A549 treated with AZD9567 at 1 μM for 4 hours (cell line): ENCODE data around the gene CTNNBIP1. TPM values are rescaled to one million over a fixed set of nuclear protein-coding genes. Genes with fewer than 3 reads are reported as not detected.

ENCODE experiments used
- total RNA-seq: library from RNA; stranded (reverse); fragments of 200-300 nt; extraction: Qiagen RNA extraction; gene quantifications from 5 replicates; pipeline ENCODE4 v1.2.3, GENCODE V29; 2022; ENCODE audit not compliant: insufficient read depth

CTNNBIP1 gene, protein sequence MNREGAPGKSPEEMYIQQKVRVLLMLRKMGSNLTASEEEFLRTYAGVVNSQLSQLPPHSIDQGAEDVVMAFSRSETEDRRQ
- 3.9 to 10.4 TPM (median 9.0 TPM) in 5 replicates for total RNA-seq

DNA sequence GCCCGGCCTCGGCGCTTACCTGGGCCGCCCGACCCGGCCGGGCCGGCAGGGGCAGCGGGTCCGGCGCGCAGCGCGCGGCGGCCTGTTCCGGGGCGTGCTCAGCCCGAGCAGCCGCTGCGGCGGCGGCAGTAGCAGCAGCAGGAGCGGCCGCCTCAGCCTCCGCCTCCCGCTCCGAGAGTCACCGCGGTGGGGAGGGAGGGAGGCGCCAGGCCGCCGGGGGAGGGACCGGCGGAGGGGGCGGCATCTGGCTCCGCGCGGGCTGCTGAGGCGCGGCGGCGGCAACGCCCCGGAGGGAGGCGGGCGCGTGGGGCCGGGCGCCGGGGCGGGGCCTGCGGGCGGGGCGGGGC is at the start of gene CTNNBIP1:
Gene CTNNBIP1 (minus strand): TSS at position 194 of the 347 bp plus-strand sequence. CDS start 38,205 bp downstream, outside the sequence.

DNA sequence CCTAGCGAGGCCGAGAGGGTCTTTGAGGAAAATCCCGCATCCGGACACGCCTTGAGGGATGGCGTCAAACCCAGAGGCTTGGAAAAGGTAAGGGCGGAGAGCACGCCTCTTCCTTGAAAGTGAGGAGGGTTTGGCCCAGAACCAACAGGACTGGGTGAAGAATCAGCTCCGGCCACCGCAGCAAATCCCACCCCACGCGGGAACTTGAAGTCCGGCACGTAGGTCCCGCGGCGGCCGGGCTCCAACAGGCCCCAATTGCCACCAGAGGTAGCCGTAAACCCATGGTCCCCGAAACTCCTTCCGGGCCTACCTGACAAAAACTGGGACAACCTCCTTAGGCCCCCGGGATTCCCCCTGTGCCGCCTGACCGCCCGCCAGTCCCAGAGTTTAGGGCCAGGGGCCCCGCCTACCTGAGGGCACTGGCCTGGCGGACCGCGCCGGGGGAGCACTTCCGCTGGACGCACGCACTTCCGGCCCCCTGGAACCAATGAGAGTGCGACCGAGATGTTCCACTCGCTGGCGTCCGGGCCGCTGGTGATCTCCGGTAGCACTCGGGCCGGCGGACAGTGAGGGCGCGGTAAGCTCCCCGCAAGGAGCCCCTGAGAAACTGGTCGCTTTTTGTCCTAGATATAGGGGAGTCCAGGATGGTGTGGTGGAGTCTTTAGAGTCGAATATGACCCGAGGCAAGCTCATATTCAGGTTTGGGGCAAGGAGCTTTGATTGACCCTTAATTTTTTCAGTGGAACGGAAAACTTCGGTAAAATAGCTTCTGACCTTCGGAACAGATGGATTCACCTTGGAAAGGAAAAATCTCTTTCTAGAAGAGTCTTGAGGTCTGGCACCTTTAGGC is 33.1 kb upstream of the CTNNBIP1 start, which contains the start of the genes LZIC and NMNAT1:
Gene LZIC (minus strand): TSS at position 453 of the 850 bp plus-strand sequence. CDS start 6,772 bp downstream, outside the sequence.
Gene NMNAT1 (plus strand): TSS at position 537 of the 850 bp plus-strand sequence. CDS start 28,599 bp downstream, outside the sequence.

DNA sequence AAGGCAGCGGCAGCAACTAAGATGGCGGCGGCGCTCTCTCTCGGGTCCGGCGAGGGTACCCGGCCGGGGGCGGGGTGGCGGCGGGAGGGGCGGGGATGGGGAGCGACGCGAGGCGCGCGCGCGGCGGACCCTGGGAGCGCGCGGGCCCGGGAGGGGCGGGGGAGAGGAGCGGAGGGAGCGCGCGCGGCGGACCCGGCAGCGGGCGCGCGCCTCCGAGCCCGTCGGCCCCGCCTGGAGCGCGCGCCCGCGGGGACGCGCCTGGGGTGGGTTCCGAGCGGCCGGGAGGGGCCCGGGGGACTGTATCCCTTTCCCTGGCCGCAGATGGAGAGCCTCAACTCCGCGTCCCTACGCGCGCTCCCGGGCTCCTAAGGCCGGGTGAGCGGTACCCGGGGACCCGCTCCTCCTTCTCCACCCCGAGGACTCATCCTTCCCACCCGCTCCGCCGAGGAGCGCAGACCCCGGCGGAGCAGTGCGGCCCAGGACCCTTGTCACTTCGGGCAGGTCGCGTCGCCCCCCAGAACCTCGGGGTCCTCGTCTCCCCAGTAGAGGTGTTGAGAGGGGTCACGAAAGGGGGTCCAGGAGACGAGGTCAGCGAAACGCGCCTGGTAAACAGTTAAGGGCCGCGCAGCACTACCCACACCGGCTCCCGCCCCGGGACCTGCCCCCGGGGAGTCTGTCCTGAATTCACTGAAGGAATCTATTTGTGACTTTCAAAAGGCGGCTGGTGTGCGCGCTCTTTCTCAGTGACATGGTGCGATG is 85.9 kb downstream of the CTNNBIP1 start, which contains the start of gene CLSTN1:
Gene CLSTN1 (minus strand): TSS at position 23 of the 759 bp plus-strand sequence. CDS start 232 bp downstream, outside the sequence.

Other genes starting within 250 kb of the CTNNBIP1 start
- 57.5 to 62.7 TPM (median 61.2 TPM) in 5 replicates for gene CLSTN1, start 86.3 kb downstream of the CTNNBIP1 start, total RNA-seq
- 17.9 to 33.2 TPM (median 18.8 TPM) in 5 replicates for gene LZIC, start 33.1 kb upstream of the CTNNBIP1 start, total RNA-seq
- 2.4 to 7.5 TPM (median 2.9 TPM) in 5 replicates for gene NMNAT1, start 33.2 kb upstream of the CTNNBIP1 start, total RNA-seq
- gene RBP7, start 87.0 kb upstream of the CTNNBIP1 start, total RNA-seq: 4.7 to 6.5 TPM (median 6.0 TPM) in 4 of 5 replicates, not detected in the other
- gene UBE4B, start 122.7 kb upstream of the CTNNBIP1 start, total RNA-seq: 11.8 to 13.2 TPM (median 13.0 TPM) in 5 replicates